ENCODE measurements around the gene CFB. TPM values are rescaled to one million over a fixed set of nuclear protein-coding genes. Genes with fewer than 3 reads are reported as not detected.
A peak's percentile ranks its signal among the peaks of the same experiment; 100 is the strongest.
"Not testable (repeated sequence)": the region's sequence is repeated elsewhere in the genome, so short reads cannot be mapped to it uniquely, and the experiment has no call there.

CFB gene
- total RNA-seq, 1 donor from 2014 or later: 7.1 TPM

- DNase-seq: peak; percentile 99
Measured at GRCh38 chr6:31971993-31972708, 26.3 kb downstream of the CFB start, which contains the start of gene DXO. Gene DXO, minus strand, starts transcription at chr6:31972138. Its CDS starts 463 bp downstream, at chr6:31971675.

GRCh38 chr6:31972709-31973350 lies 26.9 kb downstream of the CFB start:
- peak; percentile 21 for DNase-seq

- DNase-seq: not testable (repeated sequence)
Measured at GRCh38 chr6:31976065-31976464, 30.2 kb downstream of the CFB start.

- DNase-seq: no peak
Measured at GRCh38 chr6:31977816-31978431, 32.0 kb downstream of the CFB start.

- DNase-seq: no peak
Measured at GRCh38 chr6:31978831-31979230, 32.9 kb downstream of the CFB start.

- DNase-seq: no peak
Measured at GRCh38 chr6:31979238-31979898, 33.5 kb downstream of the CFB start.

GRCh38 chr6:31980195-31980876 lies 34.4 kb downstream of the CFB start:
- not testable (repeated sequence) for DNase-seq

- not testable (repeated sequence) for DNase-seq
Measured at GRCh38 chr6:31980998-31981397, 35.1 kb downstream of the CFB start.

GRCh38 chr6:31981744-31982143 lies 35.8 kb downstream of the CFB start, which contains the start of gene C4A:
Gene C4A, plus strand, starts transcription at chr6:31982057. Its CDS starts 51 bp downstream, at chr6:31982108.
- DNase-seq: not testable (repeated sequence)

GRCh38 chr6:31989363-31989762 lies 43.5 kb downstream of the CFB start:
- not testable (repeated sequence) for DNase-seq

- DNase-seq: not testable (repeated sequence)
Measured at GRCh38 chr6:31994421-31994820, 48.5 kb downstream of the CFB start.

- not testable (repeated sequence) for DNase-seq
Measured at GRCh38 chr6:31996385-31996784, 50.5 kb downstream of the CFB start.

Small RNA genes lying within 50 kb of the gene (small RNA-seq; reads per million reads assigned to genes)
- not detected for gene AL645922.1 (ENCODE audit: low replicate concordance)

Other genes with a start within 250 kb of the CFB start
- gene ABHD16A, start 242.8 kb upstream of the CFB start, total RNA-seq: 46.2 TPM
- 0.82 TPM for gene LY6G6F, start 239.2 kb upstream of the CFB start, total RNA-seq
- gene LY6G6D, start 230.7 kb upstream of the CFB start, total RNA-seq: not detected
- gene LY6G6C, start 224.3 kb upstream of the CFB start, total RNA-seq: 1.1 TPM
- not detected for gene MPIG6B, start 222.7 kb upstream of the CFB start, total RNA-seq
- 114 TPM for gene DDAH2, start 216.8 kb upstream of the CFB start, total RNA-seq
- gene CLIC1, start 209.6 kb upstream of the CFB start, total RNA-seq: 131 TPM
- gene MSH5, start 206.1 kb upstream of the CFB start, total RNA-seq: 9.6 TPM
- gene SAPCD1, start 183.4 kb upstream of the CFB start, total RNA-seq: not detected
- gene VWA7, start 168.8 kb upstream of the CFB start, total RNA-seq: 2.3 TPM
- 42.5 TPM for gene VARS1, start 150.3 kb upstream of the CFB start, total RNA-seq
- 20.8 TPM for gene LSM2, start 139.1 kb upstream of the CFB start, total RNA-seq
- gene HSPA1L, start 130.8 kb upstream of the CFB start, total RNA-seq: 4.5 TPM
- gene HSPA1A, start 130.6 kb upstream of the CFB start, total RNA-seq: 698 TPM
- 827 TPM for gene HSPA1B, start 118.4 kb upstream of the CFB start, total RNA-seq
- 25.6 TPM for gene NEU1, start 83.3 kb upstream of the CFB start, total RNA-seq
- 1.7 TPM for gene SLC44A4, start 67.1 kb upstream of the CFB start, total RNA-seq
- 37.4 TPM for gene EHMT2, start 48.4 kb upstream of the CFB start, total RNA-seq
- 5.7 TPM for gene ZBTB12, start 44.0 kb upstream of the CFB start, total RNA-seq
- gene C2, start 18.4 kb upstream of the CFB start, total RNA-seq: 0.51 TPM
- 79.7 TPM for gene NELFE, start 12.9 kb downstream of the CFB start, total RNA-seq
- 30.6 TPM for gene SKIC2, start 13.1 kb downstream of the CFB start, total RNA-seq
- gene DXO, start 26.0 kb downstream of the CFB start, total RNA-seq: 10.7 TPM
- 32.6 TPM for gene C4A, start 36.0 kb downstream of the CFB start, total RNA-seq
- gene C4B, start 68.7 kb downstream of the CFB start, total RNA-seq: 38.0 TPM
- gene CYP21A2, start 92.3 kb downstream of the CFB start, total RNA-seq: 1.0 TPM
- 214 TPM for gene TNXB, start 163.2 kb downstream of the CFB start, total RNA-seq
- gene ATF6B, start 182.2 kb downstream of the CFB start, total RNA-seq: 40.8 TPM
- gene FKBPL, start 184.2 kb downstream of the CFB start, total RNA-seq: 3.3 TPM
- gene PRRT1, start 205.8 kb downstream of the CFB start, total RNA-seq: 1.2 TPM
- 37.6 TPM for gene PPT2, start 208.0 kb downstream of the CFB start, total RNA-seq
- 31.3 TPM for gene EGFL8, start 218.5 kb downstream of the CFB start, total RNA-seq
- 12.9 TPM for gene AGPAT1, start 230.0 kb downstream of the CFB start, total RNA-seq
- gene RNF5, start 232.3 kb downstream of the CFB start, total RNA-seq: 63.5 TPM
- 4.8 TPM for gene AGER, start 238.2 kb downstream of the CFB start, total RNA-seq
- gene PBX2, start 244.1 kb downstream of the CFB start, total RNA-seq: 96.6 TPM
- 1.5 TPM for gene GPSM3, start 246.5 kb downstream of the CFB start, total RNA-seq

All from tongue (tissue), 3 donors.